Esophagus squamous epithelium (tissue), 5 donors: Measurements from ENCODE around the gene TMEFF2. TPM values are rescaled to one million over a fixed set of nuclear protein-coding genes. Genes with fewer than 3 reads are reported as not detected.

ENCODE experiments used
- DNase-seq: peaks from one replicate; lab custom pipeline; 2025; lab: John Stamatoyannopoulos, UW
- H3K27ac ChIP-seq, 4 donors: fragments of 200-600 bp; sonication (generic); one replicate each; pipeline ENCODE4 v1.5.1; 2016 to 2019; ENCODE audit warnings: mild to moderate bottlenecking in 1 of 4
- H3K27me3 ChIP-seq, 4 donors: fragments of 200-600 bp; sonication (generic); 1 replicate in 3 of 4; 2 replicates in 1 of 4; pipeline versions ENCODE4 v1.5.1 to v1.6.0; 2017 to 2021; ENCODE audit warnings: antibody characterized with exemption in 1 of 4
- H3K36me3 ChIP-seq, 3 donors: fragments of 200-600 bp; sonication (generic); one replicate each; pipeline ENCODE4 v1.5.1; 2016 to 2019
- H3K4me1 ChIP-seq, 3 donors: fragments of 200-600 bp; sonication (generic); one replicate each; pipeline ENCODE4 v1.5.1; 2017 to 2019
- H3K4me3 ChIP-seq, 4 donors: fragments of 200-600 bp; sonication (generic); 1 replicate in 3 of 4; 2 replicates in 1 of 4; pipeline ENCODE4 v1.5.1; 2016 to 2019; ENCODE audit warnings: mild to moderate bottlenecking in 2 of 4, moderate library complexity in 1 of 4
- H3K9me3 ChIP-seq, 3 donors: fragments of 200-600 bp; sonication (generic); one replicate each; pipeline ENCODE4 v1.5.1; 2016 to 2019
- CTCF ChIP-seq, 6 experiments: fragments of 450-650 bp in 4 of 6; fragments of 200-600 bp in 2 of 6; sonication (generic) in 2 of 6; IDR thresholded peaks; one replicate each; pipeline ENCODE4 v1.5.1; 2016 to 2019; ENCODE audit warnings: antibody characterized with exemption in 6 of 6, mild to moderate bottlenecking in 4 of 6, moderate library complexity in 4 of 6
- POLR2A ChIP-seq, 4 donors: fragments of 450-650 bp; IDR thresholded peaks; one replicate each; pipeline ENCODE4 v1.6.1; 2017; ENCODE audit warnings: antibody characterized with exemption in 4 of 4, mild to moderate bottlenecking in 4 of 4, moderate library complexity in 3 of 4
- WGBS, 2 donors: methylation state at CpG; one replicate each; pipeline ENCODE4 v1.1.5; 2018; 5-methylcytosine and 5-hydroxymethylcytosine counted together
- intact Hi-C: fragments of 100-400 bp; cut with DNase I; formaldehyde crosslinking; loops from one replicate; pipeline ENCODE4 v1.15.0; 2022
- total RNA-seq, 4 donors: library from RNA; depleted of rRNA; stranded (reverse); fragments of >200 nt; gene quantifications; one replicate each; pipeline ENCODE4 v1.1.0, GENCODE V29; 2016
- donor health status: DM: yes; HTN: yes; CAD: no.

TMEFF2 gene
- total RNA-seq, 4 donors from 2014 or later: 1.5 TPM; not detected in 3

- Histone ChIP-seq H3K27ac (no peak overlapping the region), H3K4me1 (peaks cover 0 to 6% (median 0%) of the 10 kb centered on the region in 3 donors), H3K36me3 (no peaks in the 10 kb centered on the region), H3K27me3 (no peaks in the 10 kb centered on the region), H3K4me3 (no peak overlapping the region), H3K9me3 (no peaks in the 10 kb centered on the region)
- TF ChIP-seq CTCF (IDR thresholded peaks at IDR 0.05) (no peak), POLR2A (IDR thresholded peaks at IDR 0.05) (no peak)
- intact Hi-C loops: no loop called here
- no peak for DNase-seq
These were observed 287.6 kb downstream of the TMEFF2 start for GRCh38 chr2:191907091-191907490.

GRCh38 chr2:191905336-191905735 is 289.4 kb downstream of the TMEFF2 start:
- H3K9me3 ChIP-seq: no peaks in the 10 kb centered on the region
- no peak for TF ChIP-seq POLR2A (IDR thresholded peaks at IDR 0.05)
- no peak for TF ChIP-seq CTCF (IDR thresholded peaks at IDR 0.05)
- H3K4me1 ChIP-seq: peaks cover 0 to 6% (median 0%) of the 10 kb centered on the region in 3 donors
- DNase-seq: no peak
- WGBS, 2 donors: 77 to 78% methylated on average over 4 of the region's 4 CpGs
- no peak overlapping the region for H3K4me3 ChIP-seq
- intact Hi-C loops: no loop called here
- H3K36me3 ChIP-seq: no peaks in the 10 kb centered on the region
- H3K27ac ChIP-seq: no peak overlapping the region
- H3K27me3 ChIP-seq: no peaks in the 10 kb centered on the region

GRCh38 chr2:191901031-191901430 is 293.7 kb downstream of the TMEFF2 start:
- WGBS, 2 donors: 82 to 86% methylated on average over 1 of the region's 1 CpG
- Histone ChIP-seq H3K27ac (no peak overlapping the region), H3K4me3 (no peak overlapping the region), H3K27me3 (no peaks in the 10 kb centered on the region), H3K4me1 (peaks cover 2 to 20% (median 8%) of the 10 kb centered on the region in 3 donors), H3K36me3 (no peaks in the 10 kb centered on the region), H3K9me3 (no peaks in the 10 kb centered on the region)
- DNase-seq: no peak
- intact Hi-C loops: no loop called here
- TF ChIP-seq POLR2A (IDR thresholded peaks at IDR 0.05) (no peak), CTCF (IDR thresholded peaks at IDR 0.05) (no peak)

- H3K27me3 ChIP-seq: no peaks in the 10 kb centered on the region
- H3K36me3 ChIP-seq: no peaks in the 10 kb centered on the region
- TF ChIP-seq CTCF (IDR thresholded peaks at IDR 0.05): no peak
- TF ChIP-seq POLR2A (IDR thresholded peaks at IDR 0.05): no peak
- peak overlapping the region in 2 of 4 donors; percentile 5 to 16 for H3K27ac ChIP-seq
- WGBS, 2 donors: 13 to 52% methylated on average over 2 of the region's 2 CpGs
- intact Hi-C loops: no loop called here
- peaks cover 6 to 36% (median 23%) of the 10 kb centered on the region in 3 donors for H3K4me1 ChIP-seq
- no peaks in the 10 kb centered on the region for H3K9me3 ChIP-seq
- no peak overlapping the region for H3K4me3 ChIP-seq
- no peak for DNase-seq
These were observed 295.3 kb downstream of the TMEFF2 start for GRCh38 chr2:191899410-191899809.
